HG02852 (cell line): ENCODE measurements around the gene ZNG1A.
"Not testable (repeated sequence)": the region's sequence is repeated elsewhere in the genome, so short reads cannot be mapped to it uniquely, and the experiment has no call there.

Experiments
- ATAC-seq: cut with Tn5 transposase; IDR thresholded peaks from one replicate; pipeline ENCODE4 v1.9.1; 2021; ENCODE audit warnings: mild to moderate bottlenecking, moderate library complexity; ENCODE audit not compliant: unreplicated experiment

Gene ZNG1A

GRCh38 chr9:178140-178825 is 573 bp downstream of the ZNG1A start:
- not testable (repeated sequence) for ATAC-seq

- not testable (repeated sequence) for ATAC-seq
Measured at GRCh38 chr9:169757-170156, 9.1 kb downstream of the ZNG1A start.

GRCh38 chr9:159871-160270 is 19.0 kb downstream of the ZNG1A start:
- not testable (repeated sequence) for ATAC-seq

- not testable (repeated sequence) for ATAC-seq
Measured at GRCh38 chr9:151173-151572, 27.7 kb downstream of the ZNG1A start.

- ATAC-seq = not testable (repeated sequence)
Measured at GRCh38 chr9:139880-140279, 39.0 kb downstream of the ZNG1A start.

GRCh38 chr9:117995-118467 is 60.8 kb downstream of the ZNG1A start, which contains the start of gene FOXD4:
TSS of gene FOXD4 (minus strand) at chr9:118417. CDS start at chr9:118119, 298 bp downstream.
- not testable (repeated sequence) for ATAC-seq

GRCh38 chr9:117144-117994 is 61.5 kb downstream of the ZNG1A start:
- ATAC-seq = not testable (repeated sequence)

- ATAC-seq = not testable (repeated sequence)
Measured at GRCh38 chr9:116239-117077, 62.4 kb downstream of the ZNG1A start.

GRCh38 chr9:115118-115451 is 63.8 kb downstream of the ZNG1A start:
- ATAC-seq = not testable (repeated sequence)

- ATAC-seq = not testable (repeated sequence)
Measured at GRCh38 chr9:114267-115117, 64.4 kb downstream of the ZNG1A start.

GRCh38 chr9:113468-114266 is 65.2 kb downstream of the ZNG1A start:
- not testable (repeated sequence) for ATAC-seq

- not testable (repeated sequence) for ATAC-seq
Measured at GRCh38 chr9:112589-113467, 66.0 kb downstream of the ZNG1A start.

GRCh38 chr9:110672-111071 is 68.2 kb downstream of the ZNG1A start:
- ATAC-seq = not testable (repeated sequence)

- not testable (repeated sequence) for ATAC-seq
Measured at GRCh38 chr9:109540-109939, 69.3 kb downstream of the ZNG1A start.

- ATAC-seq = not testable (repeated sequence)
Measured at GRCh38 chr9:108742-109495, 69.9 kb downstream of the ZNG1A start.

- ATAC-seq = not testable (repeated sequence)
Measured at GRCh38 chr9:105991-106390, 72.9 kb downstream of the ZNG1A start.

GRCh38 chr9:100430-100829 is 78.4 kb downstream of the ZNG1A start:
- ATAC-seq = not testable (repeated sequence)
